Measurements from ENCODE around the gene CSNK1G3. TPM values are rescaled to one million over a fixed set of nuclear protein-coding genes. Genes with fewer than 3 reads are reported as not detected.

CSNK1G3 gene
- polyA plus RNA-seq, 2 of the 4 experiments (the other 2 are of a cell fraction) = 24.0 to 50.9 TPM

DNA sequence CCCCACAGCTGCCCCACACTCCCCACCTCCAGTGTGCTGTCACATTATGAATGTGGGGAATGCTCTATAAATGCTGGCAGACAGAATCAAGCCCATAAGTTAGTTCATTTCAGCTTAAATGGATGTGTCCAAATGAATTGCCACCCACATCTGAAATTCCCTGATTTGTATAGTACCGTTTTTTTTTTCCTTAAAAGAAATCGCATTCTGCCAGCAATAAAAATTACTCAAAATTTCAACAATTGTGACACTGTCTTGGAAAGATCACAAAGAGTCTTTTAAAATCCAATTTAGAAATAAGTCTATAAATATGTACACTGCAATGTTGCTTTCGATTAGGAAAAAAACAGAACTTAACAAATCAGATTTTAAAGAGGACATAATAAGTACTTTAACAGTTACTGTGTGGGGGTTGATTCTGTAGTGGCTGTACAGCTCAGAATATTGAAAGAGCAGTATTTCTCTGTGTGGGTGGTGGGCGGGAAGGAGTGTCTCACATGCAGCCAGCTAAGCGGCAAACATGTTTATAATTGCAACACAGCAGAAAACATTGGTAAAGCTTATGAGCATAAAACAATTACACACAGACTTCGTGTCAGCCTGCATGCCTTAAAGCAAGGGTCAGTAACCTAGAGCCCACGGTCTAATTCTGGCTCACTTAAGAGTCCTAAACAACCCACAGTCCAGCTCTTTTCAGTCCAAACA, 24.9 kb upstream of the CSNK1G3 start:
- WGBS (ENCODE audit: missing lambda C conversion rate) = 38% methylated on average over 7 of the region's 7 CpGs
- no peaks in the 10 kb centered on the region for H3K4me1 ChIP-seq
- POLR2A ChIA-PET = no interaction called here
- H3K4me3 ChIP-seq = no peak overlapping the region
- no peak for DNase-seq (ENCODE audit: low read depth in 1 of 2, low spot score in 1 of 2)
- no peak overlapping the region for H3K4me2 ChIP-seq
- FAIRE-seq = no peak
- CTCF ChIA-PET = interaction anchor here (0.7 to 1.2 kb wide), 3 partner anchors 15 to 64 kb away, joined by 3 to 4 read pairs (median 3); partner anchors contain the start of genes CEP120 and CSNK1G3
- ATAC-seq = no peak
- H3K27ac ChIP-seq = no peak overlapping the region
- TF ChIP-seq JUN (IDR thresholded peaks at IDR 0.05) = no peak
- TF ChIP-seq RARB (CRISPR knock-in tag; IDR thresholded peaks at IDR 0.05) = no peak
- TF ChIP-seq KDM5A (IDR thresholded peaks at IDR 0.05) = no peak
- no peak for TF ChIP-seq NFE2L2 (conservative IDR thresholded peaks at IDR 0.05; ENCODE audit: low read length)
- TF ChIP-seq BHLHE40 (IDR thresholded peaks at IDR 0.05; ENCODE audit: low read depth, low read length) = no peak
- no peak for TF ChIP-seq KDM1A (IDR thresholded peaks at IDR 0.05; ENCODE audit: low read depth)
- no peak for TF ChIP-seq CHD2 (IDR thresholded peaks at IDR 0.05; ENCODE audit: low read length, partially characterized antibody)
- TF ChIP-seq, protein P1, sequence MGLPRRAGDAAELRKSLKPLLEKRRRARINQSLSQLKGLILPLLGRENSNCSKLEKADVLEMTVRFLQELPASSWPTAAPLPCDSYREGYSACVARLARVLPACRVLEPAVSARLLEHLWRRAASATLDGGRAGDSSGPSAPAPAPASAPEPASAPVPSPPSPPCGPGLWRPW (IDR thresholded peaks at IDR 0.05) = no peak
- no peak for TF ChIP-seq TP53 (CRISPR knock-in tag; IDR thresholded peaks at IDR 0.05)
- no peak for TF ChIP-seq RCOR1 (IDR thresholded peaks at IDR 0.05; ENCODE audit: low read depth, low read length)
- TF ChIP-seq, protein P2, sequence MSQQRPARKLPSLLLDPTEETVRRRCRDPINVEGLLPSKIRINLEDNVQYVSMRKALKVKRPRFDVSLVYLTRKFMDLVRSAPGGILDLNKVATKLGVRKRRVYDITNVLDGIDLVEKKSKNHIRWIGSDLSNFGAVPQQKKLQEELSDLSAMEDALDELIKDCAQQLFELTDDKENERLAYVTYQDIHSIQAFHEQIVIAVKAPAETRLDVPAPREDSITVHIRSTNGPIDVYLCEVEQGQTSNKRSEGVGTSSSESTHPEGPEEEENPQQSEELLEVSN (IDR thresholded peaks at IDR 0.05; ENCODE audit: borderline replicate concordance, low read depth) = no peak
- TF ChIP-seq BCL3 (IDR thresholded peaks at IDR 0.05) = no peak
- TF ChIP-seq HOXA7 (CRISPR knock-in tag; IDR thresholded peaks at IDR 0.05) = no peak
- TF ChIP-seq MAFK (IDR thresholded peaks at IDR 0.05; ENCODE audit: partially characterized antibody) = no peak
- TF ChIP-seq RAD21 (conservative IDR thresholded peaks at IDR 0.05 in 1 of 2, IDR thresholded peaks at IDR 0.05 in 1 of 2) = no peak
- no peak for TF ChIP-seq TFCP2L1 (CRISPR knock-in tag; IDR thresholded peaks at IDR 0.05)
- TF ChIP-seq FOSB (CRISPR knock-in tag; IDR thresholded peaks at IDR 0.05) = no peak
- no peaks in the 10 kb centered on the region for H3K9me3 ChIP-seq

GRCh38 chr5:123490974-123491373, 21.0 kb upstream of the CSNK1G3 start:
- FAIRE-seq = no peak
- CTCF ChIA-PET = interaction anchor here (1.1 kb wide), 1 partner anchor 68 kb away, joined by 3 read pairs; the partner anchor contains the start of gene CEP120

More at GRCh38 chr5:123490974-123491373, 21.0 kb upstream of the CSNK1G3 start:
- WGBS (ENCODE audit: missing lambda C conversion rate) = 58% methylated on average over 5 of the region's 5 CpGs
- H3K4me2 ChIP-seq = no peak overlapping the region
- DNase-seq (ENCODE audit: low read depth in 1 of 2, low spot score in 1 of 2) = no peak
- POLR2A ChIA-PET = no interaction called here
- H3K4me3 ChIP-seq = no peak overlapping the region
- no peak overlapping the region for H3K27ac ChIP-seq
- no peak for ATAC-seq
- H3K4me1 ChIP-seq = no peaks in the 10 kb centered on the region
- TF ChIP-seq, protein P3, sequence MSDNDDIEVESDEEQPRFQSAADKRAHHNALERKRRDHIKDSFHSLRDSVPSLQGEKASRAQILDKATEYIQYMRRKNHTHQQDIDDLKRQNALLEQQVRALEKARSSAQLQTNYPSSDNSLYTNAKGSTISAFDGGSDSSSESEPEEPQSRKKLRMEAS (IDR thresholded peaks at IDR 0.05) = no peak
- TF ChIP-seq NFE2L2 (conservative IDR thresholded peaks at IDR 0.05; ENCODE audit: low read length) (no peak), SMC3 (IDR thresholded peaks at IDR 0.05) (no peak), JUNB (IDR thresholded peaks at IDR 0.05) (no peak), CEBPB (IDR thresholded peaks at IDR 0.05) (no peak), ELK1 (IDR thresholded peaks at IDR 0.05; ENCODE audit: low read depth, low read length) (no peak), NR3C1 (IDR thresholded peaks at IDR 0.05) (no peak), EHMT2 (IDR thresholded peaks at IDR 0.05; ENCODE audit: low read depth) (no peak), TFCP2L1 (CRISPR knock-in tag; IDR thresholded peaks at IDR 0.05) (no peak), REST (IDR thresholded peaks at IDR 0.05) (no peak), CHD2 (IDR thresholded peaks at IDR 0.05; ENCODE audit: low read length, partially characterized antibody) (no peak), FOSL2 (IDR thresholded peaks at IDR 0.05) (no peak), FOSL2 (CRISPR knock-in tag; IDR thresholded peaks at IDR 0.05) (no peak), RARB (CRISPR knock-in tag; IDR thresholded peaks at IDR 0.05) (no peak), MAZ (IDR thresholded peaks at IDR 0.05; ENCODE audit: borderline replicate concordance, low read depth, low read length) (no peak), PBX3 (IDR thresholded peaks at IDR 0.05) (no peak), MAFK (IDR thresholded peaks at IDR 0.05; ENCODE audit: partially characterized antibody) (no peak), HOXB13 (CRISPR knock-in tag; IDR thresholded peaks at IDR 0.05; ENCODE audit: low read depth) (no peak), RAD21 (conservative IDR thresholded peaks at IDR 0.05 in 1 of 2, IDR thresholded peaks at IDR 0.05 in 1 of 2) (no peak)
- H3K9me3 ChIP-seq = no peaks in the 10 kb centered on the region

Data from A549 (cell line).